ENCODE measurements around the gene FRMD8. TPM values are rescaled to one million over a fixed set of nuclear protein-coding genes. Genes with fewer than 3 reads are reported as not detected.

Gene FRMD8
- polyA plus RNA-seq, 1 donor (not counting 4 experiments of a cell fraction or from before 2014, with no cell fraction given): 24.1 TPM

- peaks cover 45% of the 10 kb centered on the region for H3K4me1 ChIP-seq (ENCODE audit: control insufficient read depth, extremely low read depth, insufficient read depth, low read length)
- FAIRE-seq (no peak), DNase-seq (ENCODE audit: low read depth, low spot score) (no peak)
- H3K9me1 ChIP-seq (ENCODE audit: control insufficient read depth, extremely low read depth, insufficient read depth, low read length): no peaks in the 10 kb centered on the region
- H3K9ac ChIP-seq (ENCODE audit: control insufficient read depth, extremely low read depth, insufficient read depth, low read length): peak overlapping the region; percentile 100
- no peak overlapping the region for H2AFZ ChIP-seq (ENCODE audit: control insufficient read depth, low read length)
- H3K4me2 ChIP-seq (ENCODE audit: control insufficient read depth, extremely low read depth, insufficient read depth, low read depth, low read length): peak overlapping the region; percentile 96
- peaks cover 60% of the 10 kb centered on the region for H4K20me1 ChIP-seq (ENCODE audit: control insufficient read depth, extremely low read depth, insufficient read depth, low read length)
- H3K79me2 ChIP-seq (ENCODE audit: control insufficient read depth, insufficient read depth, low read length): peaks cover 69% of the 10 kb centered on the region
- no peaks in the 10 kb centered on the region for H3K27me3 ChIP-seq (ENCODE audit: control insufficient read depth, extremely low read depth, insufficient read depth, low read length)
- H3K36me3 ChIP-seq (ENCODE audit: control insufficient read depth in 2 of 2, extremely low read depth in 1 of 2, insufficient read depth in 2 of 2, low read length in 2 of 2): peaks cover 0 to 26% of the 10 kb centered on the region in 2 experiments
- peak overlapping the region; percentile 74 to 97 (median 93) for H3K4me3 ChIP-seq (ENCODE audit: control insufficient read depth in 2 of 3, extremely low read depth in 1 of 3, insufficient read depth in 2 of 3, low read depth in 1 of 3, low read length in 3 of 3)
- H3K27ac ChIP-seq (ENCODE audit: control insufficient read depth, insufficient read depth, low read length): peak overlapping the region; percentile 99
- TF ChIP-seq CTCF (optimal IDR thresholded peaks at IDR 0.05 in 1 of 3, IDR thresholded peaks at IDR 0.05 in 1 of 3, conservative IDR thresholded peaks at IDR 0.05 in 1 of 3; ENCODE audit: extremely low read depth in 1 of 3, insufficient read depth in 2 of 3, low read length in 3 of 3): no peak
- TF ChIP-seq EZH2 (IDR thresholded peaks at IDR 0.05; ENCODE audit: low read length): no peak
- H3K9me3 ChIP-seq (ENCODE audit: control insufficient read depth, low read depth, low read length): no peaks in the 10 kb centered on the region
- dilution Hi-C loops (cut with MboI; ENCODE audit: extremely low pct_ligation_motif_present, low sequenced_read_pairs): no loop called here
Measured at GRCh38 chr11:65425971-65426838, 39.8 kb downstream of the FRMD8 start.

DNA sequence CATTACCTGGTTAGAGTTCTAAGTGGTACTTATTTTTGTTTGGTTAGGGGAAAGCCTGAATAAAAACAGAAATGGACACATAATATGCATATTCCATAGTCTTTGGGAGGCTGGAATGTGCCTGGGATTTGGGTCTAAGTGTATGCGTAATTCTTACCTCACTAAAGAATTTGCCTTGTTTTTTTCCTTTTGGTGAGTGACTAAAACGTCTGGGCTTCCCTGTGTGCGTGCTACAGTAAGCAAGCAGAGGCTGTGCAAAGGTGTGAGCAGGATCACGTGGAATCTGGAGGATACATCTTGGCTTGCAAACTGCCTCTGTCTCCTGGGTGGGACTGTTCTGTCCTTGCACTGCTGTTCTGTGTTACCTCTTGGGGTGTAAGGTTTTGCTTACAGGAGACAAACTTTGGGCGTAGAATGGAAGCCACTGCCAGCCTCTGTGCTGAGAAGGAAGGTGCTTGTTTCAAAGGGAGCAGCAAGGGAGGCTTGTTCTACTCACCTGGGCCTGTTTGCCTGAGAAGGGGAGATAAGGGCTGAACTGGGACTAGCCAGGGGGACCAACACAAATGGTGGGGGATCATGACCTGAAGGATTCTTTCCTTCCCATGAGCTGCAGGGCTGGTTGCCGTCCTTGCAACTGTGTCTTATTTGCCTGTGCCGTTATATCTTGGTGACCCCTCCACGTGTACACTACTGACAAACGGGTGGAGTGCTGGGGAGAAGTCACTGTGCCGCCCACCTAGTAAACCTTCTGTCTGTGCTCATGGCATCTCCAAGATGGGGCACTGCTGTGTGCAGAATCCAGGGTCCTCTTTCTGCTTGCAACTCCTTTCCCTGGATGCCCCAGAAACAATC is 40.6 kb downstream of the FRMD8 start:
- peak overlapping the region; percentile 99 for H3K27ac ChIP-seq (ENCODE audit: control insufficient read depth, insufficient read depth, low read length)
- H3K79me2 ChIP-seq (ENCODE audit: control insufficient read depth, insufficient read depth, low read length): peaks cover 69% of the 10 kb centered on the region
- peaks cover 0 to 28% of the 10 kb centered on the region in 2 experiments for H3K36me3 ChIP-seq (ENCODE audit: control insufficient read depth in 2 of 2, extremely low read depth in 1 of 2, insufficient read depth in 2 of 2, low read length in 2 of 2)
- peaks cover 42% of the 10 kb centered on the region for H3K4me1 ChIP-seq (ENCODE audit: control insufficient read depth, extremely low read depth, insufficient read depth, low read length)
- peak overlapping the region; percentile 96 for H3K4me2 ChIP-seq (ENCODE audit: control insufficient read depth, extremely low read depth, insufficient read depth, low read depth, low read length)
- FAIRE-seq (no peak), DNase-seq (ENCODE audit: low read depth, low spot score) (no peak)
- no peaks in the 10 kb centered on the region for H3K27me3 ChIP-seq (ENCODE audit: control insufficient read depth, extremely low read depth, insufficient read depth, low read length)
- H3K4me3 ChIP-seq (ENCODE audit: control insufficient read depth in 2 of 3, extremely low read depth in 1 of 3, insufficient read depth in 2 of 3, low read depth in 1 of 3, low read length in 3 of 3): peak overlapping the region; percentile 1 to 97 (median 93)
- H3K9ac ChIP-seq (ENCODE audit: control insufficient read depth, extremely low read depth, insufficient read depth, low read length): peak overlapping the region; percentile 100
- H2AFZ ChIP-seq (ENCODE audit: control insufficient read depth, low read length): no peak overlapping the region
- no peaks in the 10 kb centered on the region for H3K9me1 ChIP-seq (ENCODE audit: control insufficient read depth, extremely low read depth, insufficient read depth, low read length)
- TF ChIP-seq CTCF (optimal IDR thresholded peaks at IDR 0.05 in 1 of 3, IDR thresholded peaks at IDR 0.05 in 1 of 3, conservative IDR thresholded peaks at IDR 0.05 in 1 of 3; ENCODE audit: extremely low read depth in 1 of 3, insufficient read depth in 2 of 3, low read length in 3 of 3) (no peak), EZH2 (IDR thresholded peaks at IDR 0.05; ENCODE audit: low read length) (no peak)
- peaks cover 63% of the 10 kb centered on the region for H4K20me1 ChIP-seq (ENCODE audit: control insufficient read depth, extremely low read depth, insufficient read depth, low read length)
- H3K9me3 ChIP-seq (ENCODE audit: control insufficient read depth, low read depth, low read length): no peaks in the 10 kb centered on the region
- dilution Hi-C loops (cut with MboI; ENCODE audit: extremely low pct_ligation_motif_present, low sequenced_read_pairs): no loop called here
